GM18907 (cell line): ENCODE measurements around the gene RSU1.
A peak's percentile ranks its signal among the peaks of the same experiment; 100 is the strongest.
"Not testable (repeated sequence)": the region's sequence is repeated elsewhere in the genome, so short reads cannot be mapped to it uniquely, and the experiment has no call there.

Source experiments
- ATAC-seq: cut with Tn5 transposase; IDR thresholded peaks from one replicate; pipeline ENCODE4 v1.9.1; 2021; ENCODE audit warnings: mild to moderate bottlenecking, moderate library complexity; ENCODE audit not compliant: unreplicated experiment

Gene RSU1

DNA sequence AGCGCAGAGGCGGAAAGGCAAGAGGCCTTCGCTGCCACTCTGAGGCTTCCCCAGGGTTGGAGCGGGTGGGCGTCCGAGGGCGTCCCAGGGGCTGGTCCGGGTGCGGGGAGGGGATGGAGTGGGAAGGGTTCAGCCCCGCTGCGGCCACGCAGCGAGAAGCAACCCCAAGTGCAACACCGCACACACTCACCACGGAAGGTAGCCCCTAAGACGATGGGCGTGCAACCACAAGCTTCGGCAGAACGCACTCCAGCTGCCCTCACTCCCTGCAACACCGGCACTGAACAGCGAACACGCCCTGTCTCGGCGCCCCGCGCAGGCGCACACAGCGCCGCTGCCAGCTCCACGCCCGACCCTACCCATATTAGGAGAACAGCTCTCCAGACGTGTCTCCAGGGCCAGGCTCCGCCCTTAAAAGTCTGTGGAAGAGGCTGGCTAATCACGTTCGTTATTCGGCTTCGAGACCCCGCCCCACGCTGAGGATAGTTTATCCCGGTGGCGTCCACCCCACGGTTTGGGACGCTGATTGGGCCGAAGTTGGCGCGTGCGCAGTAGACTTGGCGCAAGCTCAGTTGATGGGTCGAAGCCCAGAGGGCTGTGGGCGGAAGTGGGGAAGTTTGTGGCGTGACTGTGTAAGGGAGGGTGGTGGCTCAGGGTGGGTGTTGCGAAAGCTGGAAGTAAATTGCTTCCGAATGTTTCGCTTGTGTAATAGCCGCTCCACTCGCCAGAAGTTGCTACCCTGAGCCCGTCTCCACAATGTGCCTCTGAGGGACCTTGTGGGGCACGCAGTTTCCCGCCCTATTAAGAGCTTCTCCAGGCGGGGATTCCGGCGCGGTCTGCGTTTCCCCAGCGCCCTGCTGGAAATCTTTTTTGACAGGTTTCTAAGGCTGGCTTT is at the start of gene RSU1:
Gene RSU1, minus strand, starts transcription at position 300 of the 895 bp plus-strand sequence. CDS start 343 bp downstream, outside the sequence.
- peak; percentile 98 for ATAC-seq

DNA sequence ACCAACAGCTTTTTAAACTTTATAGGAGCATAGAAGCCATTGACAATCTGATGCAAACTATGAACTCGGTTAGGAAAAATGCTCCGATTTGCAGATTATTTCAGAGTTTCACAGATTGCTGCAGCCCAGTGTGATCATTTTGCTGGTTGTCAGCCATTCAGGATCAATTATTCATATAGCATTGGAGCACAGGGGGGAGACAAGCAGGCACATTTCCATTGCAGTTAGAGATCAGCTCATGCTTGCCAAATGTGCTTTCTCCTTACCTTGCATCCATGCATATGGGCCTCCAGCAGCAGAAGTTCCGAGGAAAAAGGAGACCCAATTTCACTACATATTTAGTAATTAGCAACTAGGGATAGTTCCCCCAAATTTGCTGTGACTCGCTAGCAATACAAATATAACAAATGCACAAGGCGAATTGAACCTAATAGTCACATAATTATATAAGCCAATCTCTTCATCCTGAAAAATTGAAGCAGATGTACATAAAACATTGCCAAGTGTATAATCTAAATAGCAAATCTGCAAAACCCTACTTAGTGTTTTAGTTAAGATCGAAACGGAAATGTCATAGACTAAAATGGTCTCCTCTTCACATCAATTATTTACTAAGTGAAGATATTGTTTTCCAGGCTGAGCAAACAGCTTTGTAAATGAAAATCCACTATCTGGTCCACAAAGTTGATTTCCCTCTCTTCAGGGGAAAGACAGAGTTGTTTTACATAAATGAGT is 49.5 kb upstream of the RSU1 start:
- no peak for ATAC-seq

DNA sequence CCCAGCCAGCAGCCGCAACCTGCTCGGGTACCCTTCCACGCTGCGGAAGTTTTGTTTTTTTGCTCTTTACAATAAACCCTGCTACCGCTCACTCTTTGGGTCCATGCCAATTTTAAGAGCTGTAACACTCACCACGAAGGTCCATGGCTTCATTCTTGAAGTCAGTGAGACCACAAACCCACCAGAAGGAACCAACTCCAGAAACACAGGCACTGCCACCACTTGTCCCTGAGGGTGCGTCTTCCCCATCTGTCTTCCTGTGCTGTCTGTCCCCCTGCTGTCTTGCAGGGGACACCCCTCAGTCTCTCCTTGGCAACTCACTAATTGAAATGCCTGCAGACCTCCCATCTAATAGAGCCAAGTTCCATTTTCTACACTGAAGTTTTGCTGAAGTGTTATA is 48.5 kb upstream of the RSU1 start:
- ATAC-seq = no peak

DNA sequence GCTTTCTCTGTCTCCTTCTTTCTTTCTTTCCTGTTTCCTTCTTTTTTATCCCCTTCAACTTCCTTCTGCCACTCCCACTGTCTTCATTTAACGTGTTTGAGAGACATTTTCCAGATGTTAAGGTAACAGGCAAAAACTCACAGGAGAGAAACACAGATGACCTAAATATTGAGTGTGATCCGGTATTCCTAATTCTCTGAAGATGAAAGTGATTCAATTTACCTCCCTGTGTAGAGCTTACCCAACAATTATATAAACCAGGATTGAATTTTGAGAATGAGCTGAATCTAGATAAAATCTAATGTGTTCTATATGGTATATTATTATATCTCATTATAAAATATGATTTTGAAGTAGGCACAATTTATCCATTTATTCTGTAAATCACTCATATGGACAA is 46.5 kb upstream of the RSU1 start:
- no peak for ATAC-seq

DNA sequence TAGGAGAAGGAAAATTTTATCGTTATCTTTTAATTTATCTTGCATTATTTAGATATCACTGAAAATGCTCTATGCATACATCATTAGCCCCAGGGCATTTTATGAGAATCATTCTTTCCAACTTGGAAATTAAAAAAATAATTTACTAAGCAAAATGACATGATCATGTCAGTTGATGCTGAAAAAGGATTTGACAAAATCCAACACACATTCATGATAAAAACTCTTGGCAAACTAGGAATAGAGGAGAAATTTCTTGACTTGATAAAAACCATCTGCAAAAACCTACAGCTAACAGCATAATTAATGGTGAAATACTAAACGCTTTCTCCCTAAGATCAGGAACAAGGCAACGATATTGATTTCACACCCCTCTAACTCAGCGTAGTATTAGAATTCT is 40.2 kb upstream of the RSU1 start:
- ATAC-seq = no peak

DNA sequence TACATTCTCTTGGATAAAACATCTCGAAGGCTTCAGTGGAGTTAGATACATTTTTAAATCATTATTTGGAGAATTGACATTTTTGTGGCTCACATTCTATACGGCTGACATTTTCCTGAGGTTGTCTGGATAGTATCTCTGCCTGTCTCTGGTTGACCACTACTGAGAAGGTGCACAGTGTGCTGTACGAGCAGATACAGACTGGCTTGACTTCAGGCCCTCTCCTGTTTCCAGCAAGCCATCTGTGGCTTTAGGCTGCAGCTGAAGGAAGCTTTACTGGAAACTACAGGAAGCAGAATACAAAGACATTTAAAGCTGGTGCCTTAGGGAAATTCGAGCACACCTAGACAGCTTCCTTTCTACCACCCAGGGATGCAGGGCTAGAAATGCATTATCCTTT is 39.3 kb upstream of the RSU1 start:
- ATAC-seq = no peak

DNA sequence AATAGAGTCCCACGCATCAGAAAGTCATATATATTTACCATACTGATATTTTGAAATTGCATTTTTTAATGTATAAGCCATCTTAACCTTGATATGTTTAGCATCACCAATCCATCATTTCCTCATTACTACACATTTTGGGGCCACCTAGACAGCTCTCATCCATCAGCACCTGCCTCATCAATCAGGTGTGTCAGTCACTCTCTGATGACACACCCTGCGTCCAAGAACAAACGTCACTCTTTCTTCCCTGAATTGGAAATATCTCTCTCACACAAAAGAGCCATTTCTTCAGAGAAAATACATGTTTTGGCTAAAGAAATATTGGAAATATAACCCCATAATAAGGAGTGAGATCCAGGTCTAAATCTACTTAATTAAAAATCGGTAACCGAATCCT is 38.9 kb upstream of the RSU1 start:
- ATAC-seq = no peak

DNA sequence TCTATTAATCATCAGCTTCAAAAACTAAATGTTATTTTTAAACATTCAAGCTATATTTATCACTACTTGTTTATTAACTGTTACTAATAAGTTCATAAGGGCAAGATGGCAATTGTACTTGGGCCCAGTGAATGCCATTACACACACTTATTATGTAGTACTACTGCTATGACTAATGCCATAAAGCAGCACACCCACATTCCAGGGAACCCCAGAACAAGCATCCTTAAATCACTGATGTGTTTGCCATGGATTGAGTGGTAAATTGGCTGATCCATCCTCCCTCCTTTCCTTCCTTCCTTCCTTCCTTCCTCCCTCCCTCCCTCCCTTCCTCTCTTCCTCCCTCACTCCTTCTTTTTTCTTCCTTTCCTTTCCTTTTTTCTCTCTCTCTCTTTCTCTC is 37.4 kb upstream of the RSU1 start:
- no peak for ATAC-seq

DNA sequence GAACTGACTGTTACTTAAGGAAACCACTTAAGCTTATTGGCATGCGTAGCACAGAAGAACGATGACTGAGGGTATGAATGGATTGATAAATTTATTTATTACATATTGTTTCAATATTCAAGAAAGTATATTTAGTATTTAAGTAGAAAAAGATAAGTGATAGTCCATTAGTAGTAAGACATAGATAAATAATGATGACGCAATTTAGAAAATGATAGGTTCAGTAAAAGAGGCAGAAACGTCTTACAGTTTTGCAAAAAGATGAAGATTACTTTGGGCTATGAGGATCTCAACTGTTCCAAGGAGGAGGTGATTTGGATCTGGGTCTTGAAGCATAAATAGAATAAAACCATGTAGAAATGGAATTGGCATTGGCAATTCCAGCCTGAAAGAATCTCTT is 36.6 kb upstream of the RSU1 start:
- no peak for ATAC-seq

DNA sequence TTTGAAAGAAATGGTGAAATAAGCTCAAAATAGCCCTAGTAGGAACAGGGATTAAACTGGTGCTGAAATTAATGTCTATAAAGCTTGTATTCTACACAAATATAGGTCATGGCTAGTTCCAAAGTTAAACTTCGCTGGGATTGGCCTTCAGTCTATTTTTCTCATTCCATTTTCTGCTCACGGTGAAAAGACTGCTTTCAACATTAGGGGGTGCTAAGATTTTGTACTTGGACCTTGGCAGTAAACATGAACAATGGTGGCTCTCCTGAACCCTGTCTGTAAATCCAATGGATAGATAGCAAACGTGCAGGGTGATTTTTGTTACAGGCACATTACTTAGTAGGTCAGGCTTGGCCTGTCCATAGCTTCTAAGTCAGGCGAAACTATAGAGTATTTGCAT is 36.0 kb upstream of the RSU1 start:
- no peak for ATAC-seq

DNA sequence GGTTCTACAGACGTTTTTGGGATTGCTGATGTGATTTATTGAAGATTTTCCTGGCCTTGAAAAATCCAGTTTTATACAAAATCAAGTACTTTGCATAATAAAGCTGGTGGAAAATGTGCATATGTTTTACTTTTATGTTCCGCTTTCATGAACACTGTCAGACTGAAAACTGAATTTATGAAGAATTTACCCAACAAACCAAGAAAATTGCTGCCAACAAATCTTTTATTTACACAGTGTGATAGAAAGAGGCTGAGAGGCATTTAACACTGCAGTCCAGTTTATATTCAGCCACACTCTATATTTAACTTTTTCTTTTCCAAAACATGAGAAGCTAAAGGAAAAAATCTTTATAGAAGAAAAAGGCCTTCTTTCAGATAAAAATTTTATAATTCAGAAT is 35.4 kb upstream of the RSU1 start:
- ATAC-seq = no peak

DNA sequence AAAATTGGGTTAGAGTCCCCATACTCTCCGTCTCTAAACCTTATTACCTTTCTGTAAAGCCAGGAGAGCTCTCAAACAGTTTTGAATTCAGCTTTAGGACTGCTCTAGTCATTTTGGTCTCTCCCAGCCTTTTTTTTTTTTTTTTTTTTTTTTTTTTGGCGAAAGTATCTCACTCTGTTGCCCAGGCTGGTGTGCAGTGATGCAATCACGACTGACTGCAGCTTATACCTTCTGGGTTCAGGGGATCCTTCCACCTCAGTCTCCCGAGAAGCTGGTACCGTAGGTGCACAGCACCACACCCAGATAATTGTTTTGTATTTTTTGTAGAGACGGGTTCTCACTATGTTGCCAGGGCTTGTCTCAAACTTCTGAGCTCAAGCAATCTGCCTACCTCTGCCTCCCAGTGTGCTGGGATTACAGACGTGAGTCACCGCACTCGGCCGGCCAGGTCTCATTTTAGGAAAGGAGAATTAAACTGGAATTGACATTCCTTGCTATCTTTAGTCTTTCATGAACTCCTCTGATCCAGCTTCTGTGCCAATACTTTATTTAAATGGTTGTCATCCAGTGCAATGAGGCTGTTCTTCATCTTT is 31.4 kb upstream of the RSU1 start:
- ATAC-seq = no peak

DNA sequence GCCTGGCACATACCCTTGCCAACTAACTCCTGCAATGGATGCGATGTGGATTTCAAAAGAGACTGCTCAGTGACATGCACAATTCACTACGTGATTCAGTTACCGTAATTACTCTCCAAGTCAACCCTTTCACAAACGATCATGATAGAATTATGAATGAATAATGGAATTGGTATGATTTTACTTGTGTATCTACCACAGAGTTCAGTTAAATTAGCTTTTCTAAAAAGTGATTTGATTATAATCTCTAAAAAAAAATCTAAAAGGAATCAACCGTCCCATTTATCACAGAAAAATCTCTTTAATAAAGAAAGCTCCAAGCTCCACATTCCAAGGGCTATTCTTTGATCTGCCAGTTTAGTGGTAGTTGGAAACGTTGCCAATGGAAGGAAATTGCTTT is 30.4 kb upstream of the RSU1 start:
- ATAC-seq = no peak

DNA sequence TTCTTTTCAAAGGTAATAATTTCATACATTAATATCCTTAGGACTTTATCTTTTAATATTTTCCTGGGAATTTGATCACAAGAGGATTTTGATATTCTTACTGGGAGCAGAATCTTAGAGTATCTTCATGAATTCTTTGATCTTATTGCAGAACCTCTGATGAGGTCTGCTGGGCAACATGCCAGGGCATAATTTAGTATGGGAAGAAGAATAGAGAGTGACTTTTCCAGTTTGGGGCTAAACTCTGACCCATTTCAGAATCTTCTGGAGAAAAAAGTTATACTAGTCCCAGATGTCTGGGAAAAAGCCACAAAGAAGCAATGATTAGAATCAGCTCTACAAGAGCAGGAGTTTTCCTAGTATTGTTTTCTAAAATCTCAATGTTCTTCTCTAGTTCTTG is 28.0 kb upstream of the RSU1 start:
- no peak for ATAC-seq

DNA sequence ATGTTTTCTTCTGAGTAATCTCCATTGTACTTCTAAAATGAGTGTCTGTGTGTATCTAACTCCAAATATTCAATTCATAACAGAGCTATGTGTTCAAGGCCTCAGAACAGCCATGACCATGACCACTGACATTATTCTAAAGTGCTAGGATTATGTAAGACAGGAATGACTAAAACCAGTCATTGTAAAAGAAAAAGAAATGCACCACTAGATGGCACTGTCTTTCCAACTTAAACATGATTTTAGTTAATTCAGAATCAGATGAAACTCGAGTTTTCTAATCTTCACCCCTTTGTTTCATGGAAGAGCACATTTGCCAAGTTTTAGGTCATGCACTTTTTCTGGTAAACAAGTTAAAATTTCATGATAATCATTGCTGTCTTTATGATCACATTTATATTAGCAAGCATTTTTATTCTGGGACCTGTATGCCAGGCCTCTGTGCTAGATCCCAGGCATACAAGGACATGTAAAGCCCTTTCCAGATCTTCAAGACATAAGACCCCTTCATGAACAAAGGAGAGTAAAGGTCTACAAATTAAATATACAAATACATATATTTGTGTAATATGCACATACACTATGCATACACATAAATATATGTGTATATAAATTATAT is 26.1 kb upstream of the RSU1 start:
- ATAC-seq = no peak

DNA sequence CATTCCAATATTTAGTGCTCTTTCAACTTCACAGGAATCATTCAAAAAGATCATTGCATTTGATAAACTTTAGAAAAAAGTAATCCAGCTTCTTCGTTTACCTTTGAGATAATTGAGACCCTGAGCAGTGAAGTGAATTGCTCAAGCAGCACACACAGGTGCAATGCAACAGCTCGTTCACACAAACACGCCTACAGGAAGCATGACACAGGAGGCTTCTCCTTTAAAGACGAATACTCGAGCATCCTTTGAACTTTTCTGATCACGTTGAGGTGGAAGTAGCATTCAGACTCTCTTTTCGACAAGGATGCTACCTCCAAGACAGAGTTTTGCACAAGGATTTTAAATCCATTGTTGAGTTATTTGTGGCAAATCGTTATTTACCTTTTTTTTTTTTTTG is 18.0 kb upstream of the RSU1 start:
- ATAC-seq = no peak

DNA sequence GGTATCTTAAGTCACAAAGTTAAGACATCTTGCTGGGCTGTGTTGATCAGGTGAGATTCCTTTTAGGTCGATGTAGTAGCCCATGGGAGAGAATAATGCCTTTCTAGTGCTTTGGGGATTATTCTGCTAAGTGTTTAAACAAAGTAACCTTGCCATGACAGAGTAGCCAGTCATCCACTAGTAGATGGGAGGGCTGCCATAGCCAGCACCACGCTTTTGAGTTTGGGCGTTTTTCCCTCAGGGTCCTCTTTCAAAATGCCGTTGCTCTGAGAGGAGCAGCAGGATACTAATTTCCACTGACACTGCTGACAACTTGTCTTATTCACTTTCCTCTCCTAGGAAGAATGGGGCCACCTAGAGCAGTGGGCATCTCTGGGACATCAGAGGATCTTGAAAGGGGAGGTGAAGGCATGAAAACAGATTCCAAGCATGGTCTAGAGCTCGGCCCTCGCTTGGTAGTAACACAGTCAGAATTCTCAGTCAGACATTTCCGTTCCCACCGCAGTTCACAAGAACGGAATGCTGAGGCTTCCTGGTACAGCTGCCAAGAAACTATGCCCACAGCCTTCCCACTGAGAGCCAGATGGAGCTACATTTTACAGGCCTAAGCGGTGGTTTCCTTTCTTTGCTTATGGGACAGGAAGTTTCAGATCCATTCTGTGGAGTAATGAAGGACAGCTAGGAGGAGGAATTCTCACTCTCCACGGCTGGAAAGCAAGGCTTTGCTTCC is 15.3 kb upstream of the RSU1 start:
- ATAC-seq = no peak

DNA sequence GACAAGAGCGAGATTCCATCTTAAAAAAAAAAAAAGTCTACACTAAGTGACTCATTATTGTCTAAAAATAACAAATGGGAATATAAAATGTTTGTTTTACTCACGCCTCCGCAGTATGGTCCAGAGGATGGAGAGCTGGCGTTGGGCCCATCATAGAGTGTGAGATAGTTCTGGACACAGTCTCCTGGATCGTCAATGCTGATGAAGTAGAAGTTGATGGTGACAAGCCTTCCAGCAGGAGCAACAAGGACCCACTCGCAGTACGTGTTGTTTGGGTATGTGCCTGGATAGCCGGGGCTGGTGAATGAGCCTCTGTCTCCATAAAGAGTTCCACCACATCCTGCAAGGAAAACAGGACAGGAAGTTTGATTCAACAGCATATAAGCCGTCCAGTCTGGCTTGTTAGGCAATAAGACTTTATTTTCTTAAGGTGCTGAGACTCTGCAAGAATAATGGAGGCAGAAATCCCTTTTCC is 11.5 kb upstream of the RSU1 start:
- no peak for ATAC-seq

DNA sequence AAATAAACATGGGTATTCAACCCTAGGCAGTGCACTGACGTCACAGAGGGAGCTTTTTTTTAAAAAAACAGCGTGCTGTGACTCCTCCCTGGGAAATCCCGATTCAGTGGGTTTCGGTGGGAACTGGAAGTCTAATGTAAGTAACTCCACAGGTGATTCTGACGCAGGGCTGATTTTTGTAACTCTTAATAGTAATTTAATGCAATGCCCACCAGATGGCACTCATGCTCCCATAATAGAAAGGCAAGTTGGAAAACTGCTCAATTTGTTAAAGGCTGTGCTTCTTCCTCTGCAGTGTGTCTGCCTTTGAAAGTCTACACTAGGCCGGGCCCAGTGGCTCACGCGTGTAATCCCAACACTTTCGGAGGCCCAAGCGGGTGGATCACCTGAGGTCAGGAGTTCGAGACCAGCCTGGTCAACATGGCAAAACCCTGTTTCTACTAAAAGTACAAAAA is 10.9 kb upstream of the RSU1 start:
- peak; percentile 79 for ATAC-seq

DNA sequence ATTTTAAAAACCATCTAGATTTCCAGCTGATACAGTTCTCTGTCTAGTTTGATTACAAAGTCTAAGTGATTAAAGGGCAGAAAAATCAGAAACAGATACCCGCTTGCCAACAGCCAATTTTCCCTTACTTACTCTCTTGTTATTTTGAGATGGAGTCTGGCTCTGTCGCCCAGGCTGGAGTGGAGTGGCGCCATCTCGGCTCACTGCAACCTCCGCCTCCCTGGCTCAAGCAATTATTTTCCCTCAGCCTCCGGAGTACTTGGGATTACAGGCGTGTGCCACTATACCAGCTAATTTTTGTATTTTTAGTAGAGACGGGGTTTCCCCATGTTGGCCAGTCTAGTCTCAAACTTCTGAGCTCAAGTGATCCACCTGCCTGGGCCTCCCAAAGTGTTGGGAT is 10.2 kb upstream of the RSU1 start:
- not testable (repeated sequence) for ATAC-seq
